NCI-H446 (cell line): ENCODE results near the gene FBXL4.

Source experiments
- DNase-seq, 2 experiments: peaks; one replicate each; lab custom pipeline; 2025; lab: John Stamatoyannopoulos, UW

FBXL4 gene

DNA sequence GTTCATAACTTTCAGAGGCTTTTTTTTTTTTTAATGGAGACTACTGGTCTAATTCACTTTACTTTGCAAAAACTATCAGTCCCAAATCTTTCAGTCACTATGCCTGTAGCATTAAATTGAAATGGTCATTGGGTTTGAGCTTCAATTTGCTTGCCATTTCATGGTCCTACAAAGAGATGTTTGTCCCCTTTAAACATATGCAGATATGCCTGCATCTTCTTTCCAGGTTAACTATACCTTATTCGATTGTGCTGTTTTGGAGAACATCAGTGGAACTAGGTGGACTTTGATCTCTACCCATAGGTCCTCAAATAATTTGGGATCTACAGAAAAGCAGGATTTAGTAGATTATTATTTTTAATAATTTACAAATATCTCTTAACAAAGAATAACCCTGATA is 108.8 kb downstream of the FBXL4 start:
- no peak for DNase-seq

- DNase-seq = no peak
Observed at GRCh38 chr6:98838032-98838431, 109.7 kb downstream of the FBXL4 start.

- no peak for DNase-seq
Observed at GRCh38 chr6:98836962-98837944, 110.5 kb downstream of the FBXL4 start.

DNA sequence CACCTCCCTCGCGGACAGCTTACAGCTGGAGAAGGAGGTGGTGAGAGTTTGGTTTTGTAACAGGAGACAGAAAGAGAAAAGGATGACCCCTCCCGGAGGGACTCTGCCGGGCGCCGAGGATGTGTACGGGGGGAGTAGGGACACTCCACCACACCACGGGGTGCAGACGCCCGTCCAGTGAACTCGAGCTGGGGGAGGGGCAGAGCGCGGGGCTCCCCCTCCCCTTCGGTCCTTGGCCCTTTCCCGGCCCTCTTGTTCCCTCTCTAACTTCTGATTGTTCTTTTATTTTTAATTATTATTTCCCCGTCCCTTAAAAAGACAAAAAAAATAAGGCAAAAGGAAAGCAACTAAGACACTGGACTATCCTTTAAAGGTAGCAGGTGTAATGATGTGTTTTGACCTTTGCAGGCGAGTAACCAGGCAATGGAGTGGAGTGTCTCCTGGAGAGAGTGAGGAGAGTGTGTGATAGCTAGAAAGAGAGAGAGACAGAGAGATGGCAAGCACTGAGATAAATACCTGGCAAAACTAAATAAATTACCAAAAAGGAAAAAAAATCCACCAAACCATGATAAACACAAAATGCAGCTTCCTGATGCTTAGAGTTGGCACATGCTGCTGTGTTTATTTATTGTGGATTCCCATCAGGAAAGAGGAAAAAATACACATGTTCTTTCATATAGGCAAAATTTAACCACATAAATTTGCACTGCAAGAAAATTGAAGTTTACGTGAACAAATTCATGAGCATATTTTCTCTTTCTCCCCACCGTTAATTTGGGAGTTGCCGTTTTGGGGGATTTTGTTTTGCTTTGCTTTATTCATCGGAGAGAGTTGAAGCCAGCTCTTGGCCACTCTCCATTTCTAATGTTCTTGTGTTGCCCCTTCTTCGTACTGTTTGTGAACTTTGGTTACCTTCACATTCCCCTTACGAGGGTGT is 111.5 kb downstream of the FBXL4 start:
- DNase-seq = no peak

- peak in 1 of 2 experiments; percentile 33 for DNase-seq
Observed at GRCh38 chr6:98835149-98836024, 112.4 kb downstream of the FBXL4 start.

GRCh38 chr6:98834060-98835031 is 113.4 kb downstream of the FBXL4 start, which contains the start of gene POU3F2:
TSS of gene POU3F2 (plus strand) at chr6:98834574. CDS start at chr6:98834874, 300 bp downstream.
- DNase-seq = peak; percentile 95 to 97

GRCh38 chr6:98833307-98834059 is 114.3 kb downstream of the FBXL4 start:
- peak in 1 of 2 experiments; percentile 60 for DNase-seq

DNA sequence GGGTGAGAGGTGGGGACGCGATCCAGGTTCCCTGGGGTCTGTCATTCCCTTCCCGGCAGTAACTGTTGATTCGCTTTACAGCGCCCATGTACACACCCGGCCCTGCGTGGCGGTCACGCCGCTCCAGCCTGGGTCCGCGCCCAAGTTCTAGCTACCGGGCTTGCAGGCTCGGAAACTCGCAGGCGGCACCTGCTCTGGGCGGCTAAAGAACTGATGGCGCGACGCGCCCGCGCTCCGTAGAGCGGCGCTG is 114.8 kb downstream of the FBXL4 start:
- no peak for DNase-seq

DNA sequence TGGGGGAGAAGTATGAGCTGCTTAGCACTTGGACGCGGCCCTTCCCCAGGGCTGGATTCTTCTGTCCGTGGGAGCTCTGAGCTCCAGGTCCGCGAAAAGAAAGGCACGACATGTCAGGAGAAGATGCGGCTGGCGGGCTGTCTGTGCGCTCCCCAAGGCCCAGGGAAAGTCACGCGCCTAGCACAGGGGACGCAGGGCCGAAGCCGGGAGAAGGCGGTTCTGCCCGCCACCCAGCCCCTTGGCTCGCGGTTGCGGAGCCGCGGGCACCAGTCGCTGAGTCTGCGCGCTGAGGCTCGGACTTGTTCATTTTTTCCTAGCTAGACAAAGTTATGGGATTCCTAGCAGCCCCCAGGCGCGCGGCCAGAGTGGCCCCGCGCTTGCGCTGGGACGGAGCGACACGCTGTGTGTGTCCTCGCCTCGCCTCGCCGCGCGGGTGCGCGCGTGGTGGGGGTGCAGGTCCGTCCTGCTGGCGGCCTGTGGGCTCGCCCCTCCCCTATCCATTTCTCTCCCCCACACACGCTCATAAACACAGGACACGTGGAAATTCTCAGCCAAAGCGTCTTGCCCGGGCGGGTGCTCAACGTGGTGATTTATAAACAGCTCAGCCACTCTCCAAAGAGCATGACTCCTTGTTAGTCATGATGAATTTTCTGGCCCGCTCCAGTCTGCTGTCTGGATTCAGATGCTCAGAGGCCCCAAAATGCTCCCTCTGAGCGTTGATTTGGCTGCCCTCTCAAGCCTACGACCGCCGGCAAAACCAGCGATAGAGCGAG is 115.3 kb downstream of the FBXL4 start:
- no peak for DNase-seq

DNA sequence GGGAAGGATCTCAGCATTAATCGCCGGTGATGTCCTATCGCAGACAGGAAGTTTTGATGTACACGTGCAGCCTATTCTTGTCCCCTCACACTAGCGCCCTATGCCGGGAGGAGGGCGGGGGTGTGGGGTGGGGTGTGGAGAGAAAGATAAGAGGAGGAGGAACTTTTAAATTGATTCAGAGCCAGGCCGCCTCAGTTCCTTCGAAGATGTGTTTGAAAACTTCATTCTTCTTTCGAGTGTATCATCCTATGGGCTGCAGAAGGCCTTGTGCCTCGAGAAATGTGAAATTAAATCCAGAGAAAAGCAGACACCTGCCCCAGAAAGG is 115.8 kb downstream of the FBXL4 start:
- DNase-seq = no peak

DNA sequence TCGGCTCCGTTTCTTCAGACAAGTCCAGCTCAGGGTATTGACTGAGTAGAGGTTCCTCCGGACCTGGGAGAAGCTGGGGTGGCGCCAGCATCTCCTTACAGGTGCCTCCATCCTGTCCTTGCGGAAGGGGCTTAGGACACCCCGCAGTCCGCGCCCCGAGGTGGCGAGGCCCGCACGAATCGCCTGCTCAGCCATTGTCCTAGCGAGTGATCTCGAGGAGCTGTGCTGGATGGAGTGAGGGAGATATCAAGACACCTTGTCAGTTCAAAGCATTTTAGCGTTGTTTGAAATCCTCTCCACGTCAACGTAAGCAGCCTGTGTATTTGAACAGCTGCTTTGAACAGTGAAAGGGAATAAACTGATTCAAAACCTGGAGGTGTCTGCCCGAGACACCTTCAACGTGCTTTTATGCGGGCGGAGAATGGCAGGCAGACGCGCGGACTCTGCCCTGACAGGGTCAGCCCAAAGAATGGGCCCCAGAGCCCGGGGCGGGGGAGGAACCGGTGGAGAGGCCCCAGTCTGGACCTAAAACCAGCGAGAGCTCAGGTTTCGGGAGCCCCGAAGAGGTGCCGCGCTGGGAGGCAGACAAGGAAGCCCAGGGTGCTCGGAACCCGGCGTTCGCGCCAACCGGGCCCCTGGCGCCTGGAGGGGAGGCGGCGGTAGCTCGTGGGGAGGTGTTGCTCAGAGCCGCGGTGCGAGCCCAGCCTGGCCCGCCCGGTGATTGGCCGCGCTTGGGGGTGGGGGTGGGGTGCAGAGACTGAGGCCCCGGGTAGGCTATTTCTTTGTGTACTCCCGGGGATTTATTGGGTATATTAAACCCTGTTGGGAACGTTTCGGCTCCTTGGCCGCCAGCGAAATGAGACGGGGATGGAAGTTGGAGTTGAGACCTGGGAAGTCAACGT is 116.4 kb downstream of the FBXL4 start:
- no peak for DNase-seq

DNA sequence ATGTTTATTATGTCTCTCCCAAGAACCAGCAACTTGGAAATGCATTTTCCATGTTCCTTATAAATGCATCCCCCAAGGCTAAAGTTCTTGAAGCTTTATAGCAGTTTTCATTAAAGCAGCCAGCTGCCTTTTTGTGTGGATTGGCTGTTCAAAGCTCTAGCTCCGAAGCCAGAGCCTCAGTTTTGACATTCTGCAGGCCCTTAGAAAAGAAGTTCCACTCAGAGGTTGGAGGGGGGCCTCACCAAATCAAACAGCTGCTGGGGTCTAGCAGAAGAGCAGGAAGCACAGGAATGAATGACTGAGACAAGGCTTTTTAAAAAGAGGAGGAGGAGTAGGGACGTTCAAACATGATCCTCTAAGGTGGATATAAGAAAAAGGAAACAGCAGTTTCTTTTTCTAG is 117.6 kb downstream of the FBXL4 start:
- DNase-seq = no peak

DNA sequence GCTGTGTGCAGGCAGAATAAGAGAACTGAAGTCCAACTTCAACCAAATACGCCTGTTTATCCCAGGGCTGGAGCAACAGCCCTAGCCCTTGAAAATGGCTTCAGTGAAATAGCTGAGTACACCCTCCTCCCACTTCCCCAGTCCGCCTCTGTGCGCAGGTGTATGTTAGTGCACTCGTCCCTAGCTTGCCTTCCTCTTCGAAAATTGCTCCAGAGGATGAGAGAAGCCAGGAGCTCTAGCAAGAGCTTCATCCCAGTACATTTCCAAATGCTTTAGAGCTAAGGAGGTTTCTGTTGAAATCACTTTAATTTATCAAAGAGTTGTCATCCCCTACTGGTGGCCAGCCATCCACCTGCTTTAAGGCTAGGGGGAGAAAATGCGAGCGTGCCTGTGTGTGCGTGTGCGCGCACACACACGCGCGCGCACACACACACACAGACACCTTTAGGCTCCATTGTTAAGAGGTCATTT is 118.8 kb downstream of the FBXL4 start:
- DNase-seq = no peak

GRCh38 chr6:98828211-98828788 is 119.4 kb downstream of the FBXL4 start:
- no peak for DNase-seq

DNA sequence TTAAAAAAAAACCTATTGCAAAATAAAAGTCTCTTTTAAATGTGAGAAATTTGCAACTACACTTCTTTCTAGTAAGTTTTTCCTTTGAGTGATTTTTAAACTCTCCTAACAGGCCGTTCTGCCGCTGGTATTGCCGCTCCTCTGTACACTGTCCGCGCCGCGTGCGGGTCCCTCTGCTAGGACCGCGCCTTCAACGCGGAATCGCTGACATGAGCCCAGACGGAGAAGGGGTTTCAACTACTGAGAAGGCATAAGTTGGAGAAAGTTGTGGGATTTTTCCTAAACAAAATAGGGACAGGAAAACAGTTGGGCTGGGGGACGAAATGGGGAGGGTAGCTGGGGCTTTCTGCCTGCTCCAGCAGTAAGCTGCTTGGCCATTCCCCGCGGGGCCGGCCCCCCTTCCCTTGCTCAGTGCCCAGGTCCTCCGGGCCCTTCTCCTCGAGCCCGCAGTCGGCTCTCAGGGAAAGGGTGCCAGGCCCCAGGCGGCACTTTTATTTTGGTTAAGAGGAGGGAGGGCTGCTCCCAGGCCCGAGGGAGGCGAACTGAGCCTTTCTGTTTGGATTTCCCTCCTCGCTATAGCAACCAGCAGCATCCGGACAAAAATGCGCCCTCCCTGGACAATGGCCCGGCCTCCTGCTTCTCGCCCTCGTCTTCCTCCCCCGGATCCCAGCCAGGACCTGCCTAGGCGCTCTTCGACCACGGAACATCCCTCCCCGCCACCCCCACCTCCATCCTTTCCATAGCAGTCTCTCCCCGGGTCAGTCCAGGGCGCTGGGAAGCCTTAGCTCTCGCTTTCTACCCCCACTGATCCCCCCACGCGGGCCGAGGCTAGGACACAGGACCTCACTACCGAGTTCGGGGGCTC is 120.2 kb downstream of the FBXL4 start:
- DNase-seq = no peak

GRCh38 chr6:98825600-98826230 is 122.0 kb downstream of the FBXL4 start:
- DNase-seq = no peak
